ENCODE data around the gene EHD1. TPM values are rescaled to one million over a fixed set of nuclear protein-coding genes. Genes with fewer than 3 reads are reported as not detected.

Gene EHD1
- total RNA-seq, 1 experiment from 2014 or later: 340 TPM

DNA sequence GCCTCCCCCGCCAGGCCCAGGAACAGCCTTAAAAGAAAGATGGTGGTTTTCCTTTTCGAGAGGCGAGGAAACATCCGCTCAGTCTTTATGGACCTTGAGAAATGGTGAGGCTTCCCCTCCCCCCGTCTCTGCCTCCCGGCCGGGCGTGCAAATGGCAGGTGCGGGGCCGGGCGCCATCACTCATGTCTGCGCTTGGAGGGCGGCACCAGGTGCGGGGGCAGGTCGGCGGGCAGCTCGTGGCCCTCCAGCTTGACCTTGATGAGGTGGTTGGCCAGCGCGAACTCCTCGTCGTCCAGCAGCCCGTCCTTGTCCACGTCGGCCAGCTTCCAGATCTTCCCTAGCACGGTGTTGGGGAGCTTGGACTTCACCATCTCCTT, 24.3 kb downstream of the EHD1 start:
- DNase-seq (no peak), ATAC-seq (no peak)
- Histone ChIP-seq H3K9me3 (ENCODE audit: low read length) (no peaks in the 10 kb centered on the region), H3K27ac (ENCODE audit: low read length) (peak overlapping the region; percentile 96), H3K4me2 (ENCODE audit: low read length) (peak overlapping the region; percentile 75), H3K27me3 (ENCODE audit: low read length) (no peaks in the 10 kb centered on the region), H3K9ac (ENCODE audit: low read length) (peak overlapping the region; percentile 72), H3K9me2 (replicated peaks; ENCODE audit: low read length) (no peaks in the 10 kb centered on the region), H3K4me1 (ENCODE audit: insufficient read depth, low read length) (peaks cover 59% of the 10 kb centered on the region), H2AFZ (ENCODE audit: low read length) (no peak overlapping the region), H3K36me3 (ENCODE audit: low read depth, low read length) (peaks cover 46% of the 10 kb centered on the region), H4K20me1 (ENCODE audit: low read length) (no peaks in the 10 kb centered on the region), H3K4me3 (ENCODE audit: low read length) (0 out of 2 replicates have a peak overlapping the region, but pooled peaks have one; percentile 36), H3K79me2 (ENCODE audit: low read length) (peaks cover 48% of the 10 kb centered on the region), H3F3A (ENCODE audit: low read length, unreplicated experiment) (peaks cover 4% of the 10 kb centered on the region)
- POLR2A ChIA-PET (ENCODE audit: unreplicated experiment): interaction anchor here (1.3 kb wide), 1 partner anchor 15 kb away, joined by 23 read pairs; no protein-coding TSS in a partner anchor
- no peak for TF ChIP-seq EZH2phosphoT487 (IDR thresholded peaks at IDR 0.05; ENCODE audit: borderline replicate concordance, low read length)
- no peak for TF ChIP-seq CTCF (conservative IDR thresholded peaks at IDR 0.05; ENCODE audit: low read depth, low read length)
- no peak for TF ChIP-seq EZH2 (IDR thresholded peaks at IDR 0.05; ENCODE audit: low read length, unreplicated experiment)
- CTCF ChIA-PET: no interaction called here
- no TSS peak for BruUV-seq (replicated peaks)
- intact Hi-C loops (cut with micrococcal nuclease): loop anchor here (2.0 kb wide), 1 partner anchor 25 kb away; the partner anchor contains the start of gene EHD1

- ChIA-PET POLR2A (ENCODE audit: unreplicated experiment) (interaction anchor here (0.6 kb wide), 1 partner anchor 18 kb away, joined by 5 read pairs; no protein-coding TSS in a partner anchor), CTCF (no interaction called here)
- intact Hi-C loops (cut with micrococcal nuclease): loop anchor here (2.0 kb wide), 1 partner anchor 25 kb away; the partner anchor contains the start of gene EHD1
- no TSS peak for BruUV-seq (replicated peaks)
- Histone ChIP-seq H3K4me1 (ENCODE audit: insufficient read depth, low read length) (peaks cover 60% of the 10 kb centered on the region), H3K27ac (ENCODE audit: low read length) (peak overlapping the region; percentile 96), H4K20me1 (ENCODE audit: low read length) (no peaks in the 10 kb centered on the region), H3F3A (ENCODE audit: low read length, unreplicated experiment) (peaks cover 4% of the 10 kb centered on the region), H3K4me2 (ENCODE audit: low read length) (peak overlapping the region; percentile 75; the same call in 1 of the 2 replicates), H3K9me2 (replicated peaks; ENCODE audit: low read length) (no peaks in the 10 kb centered on the region), H3K9me3 (ENCODE audit: low read length) (no peaks in the 10 kb centered on the region), H3K4me3 (ENCODE audit: low read length) (no peak overlapping the region), H2AFZ (ENCODE audit: low read length) (no peak overlapping the region), H3K79me2 (ENCODE audit: low read length) (peaks cover 44% of the 10 kb centered on the region), H3K27me3 (ENCODE audit: low read length) (no peaks in the 10 kb centered on the region), H3K36me3 (ENCODE audit: low read depth, low read length) (peaks cover 43% of the 10 kb centered on the region), H3K9ac (ENCODE audit: low read length) (no peak overlapping the region)
- TF ChIP-seq EZH2phosphoT487 (IDR thresholded peaks at IDR 0.05; ENCODE audit: borderline replicate concordance, low read length) (no peak), CTCF (conservative IDR thresholded peaks at IDR 0.05; ENCODE audit: low read depth, low read length) (no peak), EZH2 (IDR thresholded peaks at IDR 0.05; ENCODE audit: low read length, unreplicated experiment) (no peak)
- DNase-seq (no peak), ATAC-seq (no peak)
These were observed 24.7 kb downstream of the EHD1 start for GRCh38 chr11:64853709-64854108.

GRCh38 chr11:64852804-64853509, 25.5 kb downstream of the EHD1 start:
- ChIA-PET CTCF (interaction anchor here (0.5 kb wide), 1 partner anchor 264 kb away, joined by 3 read pairs; the partner anchor contains the start of gene ZNHIT2), POLR2A (ENCODE audit: unreplicated experiment) (interaction anchor here (0.6 kb wide), 1 partner anchor 17 kb away, joined by 5 read pairs; no protein-coding TSS in a partner anchor)
- DNase-seq: no peak
- no peaks in the 10 kb centered on the region for H3K27me3 ChIP-seq (ENCODE audit: low read length)
- no peak overlapping the region for H3K4me2 ChIP-seq (ENCODE audit: low read length)
- intact Hi-C loops (cut with micrococcal nuclease): no loop called here
- BruUV-seq (replicated peaks): no TSS peak
- H3K36me3 ChIP-seq (ENCODE audit: low read depth, low read length): peaks cover 38% of the 10 kb centered on the region
- peaks cover 41% of the 10 kb centered on the region for H3K79me2 ChIP-seq (ENCODE audit: low read length)
- no peak overlapping the region for H2AFZ ChIP-seq (ENCODE audit: low read length)
- no peak for TF ChIP-seq CTCF (conservative IDR thresholded peaks at IDR 0.05; ENCODE audit: low read depth, low read length)
- TF ChIP-seq EZH2phosphoT487 (IDR thresholded peaks at IDR 0.05; ENCODE audit: borderline replicate concordance, low read length): no peak
- TF ChIP-seq EZH2 (IDR thresholded peaks at IDR 0.05; ENCODE audit: low read length, unreplicated experiment): no peak
- H3K9me3 ChIP-seq (ENCODE audit: low read length): no peaks in the 10 kb centered on the region
- peaks cover 61% of the 10 kb centered on the region for H3K4me1 ChIP-seq (ENCODE audit: insufficient read depth, low read length)
- H4K20me1 ChIP-seq (ENCODE audit: low read length): no peaks in the 10 kb centered on the region
- peak overlapping the region; percentile 96 for H3K27ac ChIP-seq (ENCODE audit: low read length)
- no peak overlapping the region for H3K9ac ChIP-seq (ENCODE audit: low read length)
- no peaks in the 10 kb centered on the region for H3K9me2 ChIP-seq (replicated peaks; ENCODE audit: low read length)
- no peak overlapping the region for H3K4me3 ChIP-seq (ENCODE audit: low read length)
- no peak for ATAC-seq
- H3F3A ChIP-seq (ENCODE audit: low read length, unreplicated experiment): peaks cover 4% of the 10 kb centered on the region
